Measurements from ENCODE around the gene EVX2.
A peak's percentile ranks its signal among the peaks of the same experiment; 100 is the strongest.

The EVX2 gene

DNA sequence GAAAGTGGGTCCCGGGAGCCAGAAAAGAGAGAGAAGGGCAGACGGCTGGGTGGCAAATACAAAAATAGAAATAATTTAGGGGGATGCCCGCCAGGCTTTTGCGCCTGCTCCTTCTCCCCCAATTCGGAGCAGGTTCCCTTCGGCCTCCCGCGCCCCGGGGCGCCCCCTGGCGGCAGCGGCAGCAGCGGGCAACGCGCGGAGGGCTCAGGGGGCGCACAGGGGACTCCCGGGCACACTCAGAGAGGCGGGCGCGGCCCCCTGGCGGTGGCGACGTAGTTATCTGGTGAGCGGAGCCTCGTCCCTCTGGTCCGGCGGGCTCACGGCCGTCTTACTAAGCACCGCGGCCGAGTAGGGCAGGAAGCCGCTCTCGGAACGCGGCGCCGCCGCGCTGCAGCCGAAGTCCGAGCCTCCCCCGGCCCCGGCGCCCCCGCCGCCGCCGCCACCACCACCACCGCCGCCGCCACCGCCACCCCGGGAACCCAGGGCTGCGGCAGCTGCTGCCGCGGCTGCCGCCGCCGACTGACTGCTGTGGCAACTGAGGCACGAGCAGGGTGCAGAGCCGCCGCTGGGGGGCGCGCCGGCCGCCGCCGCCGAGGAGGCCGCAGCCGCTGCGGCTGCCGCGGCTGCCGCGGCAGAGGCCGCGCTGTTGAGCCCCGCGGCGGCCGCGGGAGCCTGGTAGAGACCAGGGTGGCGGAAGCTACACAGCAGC lies 3.8 kb downstream of the EVX2 start:
- POLR2A ChIA-PET: no interaction called here
- TF ChIP-seq, protein P1, sequence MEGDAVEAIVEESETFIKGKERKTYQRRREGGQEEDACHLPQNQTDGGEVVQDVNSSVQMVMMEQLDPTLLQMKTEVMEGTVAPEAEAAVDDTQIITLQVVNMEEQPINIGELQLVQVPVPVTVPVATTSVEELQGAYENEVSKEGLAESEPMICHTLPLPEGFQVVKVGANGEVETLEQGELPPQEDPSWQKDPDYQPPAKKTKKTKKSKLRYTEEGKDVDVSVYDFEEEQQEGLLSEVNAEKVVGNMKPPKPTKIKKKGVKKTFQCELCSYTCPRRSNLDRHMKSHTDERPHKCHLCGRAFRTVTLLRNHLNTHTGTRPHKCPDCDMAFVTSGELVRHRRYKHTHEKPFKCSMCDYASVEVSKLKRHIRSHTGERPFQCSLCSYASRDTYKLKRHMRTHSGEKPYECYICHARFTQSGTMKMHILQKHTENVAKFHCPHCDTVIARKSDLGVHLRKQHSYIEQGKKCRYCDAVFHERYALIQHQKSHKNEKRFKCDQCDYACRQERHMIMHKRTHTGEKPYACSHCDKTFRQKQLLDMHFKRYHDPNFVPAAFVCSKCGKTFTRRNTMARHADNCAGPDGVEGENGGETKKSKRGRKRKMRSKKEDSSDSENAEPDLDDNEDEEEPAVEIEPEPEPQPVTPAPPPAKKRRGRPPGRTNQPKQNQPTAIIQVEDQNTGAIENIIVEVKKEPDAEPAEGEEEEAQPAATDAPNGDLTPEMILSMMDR (IDR thresholded peaks at IDR 0.05; ENCODE audit: control extremely low read depth, extremely low read depth, low read depth, missing control alignments): peak; percentile 30
- CTCF ChIA-PET: interaction anchor here (0.8 to 1.3 kb wide), 3 partner anchors 47 to 571 kb away, joined by 3 to 4 read pairs (median 3); no protein-coding TSS in a partner anchor
- DNase-seq (ENCODE audit: extremely low spot score): peak; percentile 62

DNA sequence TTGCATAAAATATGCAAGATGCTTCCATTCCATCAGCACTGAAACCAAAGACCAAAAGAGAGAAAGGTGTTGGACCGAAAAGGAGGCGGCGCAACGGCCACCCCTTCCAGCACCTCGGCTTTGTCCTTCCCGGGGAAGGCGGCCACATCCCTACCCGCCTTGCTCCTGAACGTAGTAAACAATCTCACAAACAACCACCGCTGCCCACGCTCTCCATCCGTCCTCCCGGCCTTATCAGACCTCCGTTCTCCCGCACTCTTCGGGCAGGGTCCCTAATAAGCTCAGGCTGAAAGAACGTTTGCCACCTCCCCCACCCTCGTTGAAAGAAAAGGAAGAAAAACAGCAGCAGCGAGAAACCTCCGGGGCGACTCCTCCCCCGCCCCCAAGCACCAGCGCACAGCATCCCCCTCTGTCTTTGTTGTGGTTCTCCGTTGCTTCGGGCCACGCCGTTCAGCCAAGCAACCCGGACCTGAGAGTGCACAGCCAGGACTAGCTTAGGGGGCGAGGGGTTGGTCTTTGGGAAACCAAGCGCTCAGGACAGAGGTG lies 4.4 kb downstream of the EVX2 start:
- POLR2A ChIA-PET: no interaction called here
- DNase-seq (ENCODE audit: extremely low spot score): no peak
- CTCF ChIA-PET: no interaction called here
- TF ChIP-seq, protein P1 (IDR thresholded peaks at IDR 0.05; ENCODE audit: control extremely low read depth, extremely low read depth, low read depth, missing control alignments): no peak

DNA sequence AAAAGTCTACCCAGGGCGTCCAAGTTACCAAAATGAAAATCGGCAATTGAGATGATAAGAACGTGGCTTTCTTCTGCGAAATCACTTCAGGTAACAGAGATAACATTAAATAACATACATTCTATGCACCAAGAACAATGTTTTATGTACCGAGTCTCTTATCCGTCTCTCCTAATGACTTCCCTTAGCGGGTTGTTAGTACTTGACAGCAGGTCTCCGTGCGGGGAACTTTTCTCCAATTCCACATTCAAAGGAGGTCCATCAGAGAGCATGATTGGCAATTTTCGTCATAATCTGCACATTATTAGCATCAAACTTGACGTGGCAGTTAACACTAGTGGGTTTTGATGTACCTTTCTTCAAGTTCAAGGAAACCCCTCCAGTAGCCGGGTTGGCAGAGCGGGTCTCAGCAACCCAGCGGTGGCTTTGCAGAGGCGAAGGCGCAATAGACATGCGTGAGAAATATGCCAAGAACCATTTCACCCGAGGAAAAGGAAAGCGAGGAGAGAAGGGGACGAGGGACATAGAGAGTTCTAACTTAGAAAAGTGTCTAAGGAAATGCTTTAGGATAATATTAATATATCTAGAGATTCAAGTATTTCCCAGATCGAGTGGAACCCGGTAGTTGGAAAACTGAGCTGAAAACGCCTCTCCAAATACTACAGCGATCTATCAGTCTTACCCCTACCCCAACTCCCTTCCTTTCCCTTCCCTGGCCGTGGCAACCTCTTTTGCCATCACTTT lies 5.0 kb downstream of the EVX2 start:
- ChIA-PET POLR2A (no interaction called here), CTCF (no interaction called here)
- DNase-seq (ENCODE audit: extremely low spot score): no peak
- TF ChIP-seq, protein P1 (IDR thresholded peaks at IDR 0.05; ENCODE audit: control extremely low read depth, extremely low read depth, low read depth, missing control alignments): no peak

DNA sequence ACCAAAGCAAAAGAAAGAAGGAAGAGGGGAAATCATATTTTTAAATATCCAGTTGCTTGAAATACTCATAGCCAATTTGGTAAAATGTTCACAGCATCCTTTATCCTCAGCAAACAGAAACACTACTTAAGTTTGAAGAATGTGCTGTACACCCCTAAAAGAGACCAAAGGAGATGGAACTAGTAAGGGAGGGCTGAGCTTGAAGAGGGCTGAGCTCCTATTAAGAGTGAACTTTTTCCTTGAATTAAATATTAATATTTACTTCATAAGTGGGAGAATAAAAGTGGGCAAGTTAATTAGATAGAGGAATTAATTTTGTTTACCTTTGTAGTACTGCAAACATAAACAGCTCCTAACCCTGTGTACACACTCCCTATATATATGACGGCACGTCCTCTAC lies 7.0 kb downstream of the EVX2 start:
- POLR2A ChIA-PET: no interaction called here
- DNase-seq (ENCODE audit: extremely low spot score): no peak
- CTCF ChIA-PET: interaction anchor here (1.4 to 1.7 kb wide), 2 partner anchors 21 to 50 kb away, joined by 4 to 7 read pairs; no protein-coding TSS in a partner anchor

DNA sequence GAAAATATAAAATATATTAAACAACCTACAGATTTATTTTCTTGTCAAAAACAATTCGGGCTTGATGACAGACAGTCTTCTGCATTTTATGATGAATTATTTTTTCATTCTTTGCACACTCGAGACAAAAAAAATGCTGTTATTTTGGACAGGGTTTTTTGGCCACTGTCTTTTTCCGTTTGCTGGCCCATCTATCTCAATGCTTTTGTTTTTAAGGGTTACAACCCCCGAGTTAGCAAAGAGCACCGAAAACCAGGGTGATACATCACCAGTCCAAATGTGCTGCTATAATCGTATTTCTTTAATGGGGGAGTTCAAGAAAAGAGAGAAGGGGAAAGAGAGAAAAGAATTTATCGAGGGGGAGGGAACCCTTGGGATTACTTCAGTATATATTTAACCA lies 7.7 kb downstream of the EVX2 start:
- DNase-seq (ENCODE audit: extremely low spot score): no peak
- POLR2A ChIA-PET: no interaction called here
- TF ChIP-seq, protein P1 (IDR thresholded peaks at IDR 0.05; ENCODE audit: control extremely low read depth, extremely low read depth, low read depth, missing control alignments): no peak
- CTCF ChIA-PET: interaction anchor here (1.7 kb wide), 1 partner anchor 51 kb away, joined by 7 read pairs; no protein-coding TSS in a partner anchor

More for the DNA sequence above, 7.0 kb downstream of the EVX2 start:
- TF ChIP-seq, protein P1 (IDR thresholded peaks at IDR 0.05; ENCODE audit: control extremely low read depth, extremely low read depth, low read depth, missing control alignments): no peak

DNA sequence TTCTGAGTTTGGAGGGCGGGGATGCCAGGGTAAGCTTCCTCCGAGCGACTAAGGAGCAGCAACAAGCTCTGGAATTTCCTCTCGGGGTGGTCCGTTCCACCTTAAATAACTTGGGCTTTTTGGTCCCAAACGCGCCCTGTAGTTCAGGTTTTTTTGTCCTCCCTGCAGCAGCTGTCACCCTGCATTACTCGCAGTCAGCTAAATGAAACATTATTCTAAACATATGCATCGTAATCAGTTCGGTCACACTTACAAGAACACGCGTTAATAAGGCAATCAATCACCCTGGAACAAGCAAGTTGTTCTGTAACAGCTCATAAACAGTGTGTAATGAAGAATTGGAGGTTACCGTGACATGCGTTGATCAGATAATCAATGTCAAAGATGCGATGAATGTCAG lies 8.3 kb downstream of the EVX2 start:
- CTCF ChIA-PET: no interaction called here
- POLR2A ChIA-PET: no interaction called here
- TF ChIP-seq, protein P1 (IDR thresholded peaks at IDR 0.05; ENCODE audit: control extremely low read depth, extremely low read depth, low read depth, missing control alignments): no peak
- no peak for DNase-seq (ENCODE audit: extremely low spot score)

Data from GM10248 (cell line).